Vagina (tissue), 2 donors: Measurements from ENCODE around the gene KCNK1.

ENCODE experiments used
- POLR2A ChIP-seq, 2 donors: fragments of 450-650 bp; IDR thresholded peaks; one replicate each; pipeline ENCODE4 v1.6.1; 2017; ENCODE audit warnings: antibody characterized with exemption in 2 of 2, mild to moderate bottlenecking in 2 of 2, moderate library complexity in 2 of 2
- TF ChIP-seq, protein P1 (sequence below), 3 experiments: fragments of 450-650 bp in 2 of 3; fragments of 200-600 bp in 1 of 3; sonication (generic) in 1 of 3; IDR thresholded peaks; one replicate each; pipeline ENCODE4 v1.5.1; 2017 to 2019; ENCODE audit warnings: antibody characterized with exemption in 3 of 3, mild to moderate bottlenecking in 2 of 3, moderate library complexity in 2 of 3

- TF ChIP-seq, protein P1, sequence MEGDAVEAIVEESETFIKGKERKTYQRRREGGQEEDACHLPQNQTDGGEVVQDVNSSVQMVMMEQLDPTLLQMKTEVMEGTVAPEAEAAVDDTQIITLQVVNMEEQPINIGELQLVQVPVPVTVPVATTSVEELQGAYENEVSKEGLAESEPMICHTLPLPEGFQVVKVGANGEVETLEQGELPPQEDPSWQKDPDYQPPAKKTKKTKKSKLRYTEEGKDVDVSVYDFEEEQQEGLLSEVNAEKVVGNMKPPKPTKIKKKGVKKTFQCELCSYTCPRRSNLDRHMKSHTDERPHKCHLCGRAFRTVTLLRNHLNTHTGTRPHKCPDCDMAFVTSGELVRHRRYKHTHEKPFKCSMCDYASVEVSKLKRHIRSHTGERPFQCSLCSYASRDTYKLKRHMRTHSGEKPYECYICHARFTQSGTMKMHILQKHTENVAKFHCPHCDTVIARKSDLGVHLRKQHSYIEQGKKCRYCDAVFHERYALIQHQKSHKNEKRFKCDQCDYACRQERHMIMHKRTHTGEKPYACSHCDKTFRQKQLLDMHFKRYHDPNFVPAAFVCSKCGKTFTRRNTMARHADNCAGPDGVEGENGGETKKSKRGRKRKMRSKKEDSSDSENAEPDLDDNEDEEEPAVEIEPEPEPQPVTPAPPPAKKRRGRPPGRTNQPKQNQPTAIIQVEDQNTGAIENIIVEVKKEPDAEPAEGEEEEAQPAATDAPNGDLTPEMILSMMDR (IDR thresholded peaks at IDR 0.05): no peak
- TF ChIP-seq POLR2A (IDR thresholded peaks at IDR 0.05): no peak
Observed at GRCh38 chr1:233671286-233671685, 57.4 kb downstream of the KCNK1 start.
